22Rv1 (cell line): Measurements from ENCODE around the gene SLC6A6.

Experiments used
- CTCF ChIP-seq: fragments of 450-650 bp; IDR thresholded peaks from 2 replicates; pipeline ENCODE4 v1.5.1; 2017; ENCODE audit warnings: mild to moderate bottlenecking
- ZFX ChIP-seq: fragments of 450-650 bp; IDR thresholded peaks from 2 replicates; pipeline ENCODE4 v1.6.1; 2017; ENCODE audit warnings: antibody characterized with exemption, borderline replicate concordance

GRCh38 chr3:14502472-14502871 lies 100.1 kb downstream of the SLC6A6 start:
- no peak for TF ChIP-seq CTCF
- TF ChIP-seq ZFX, result no peak
